HEK293 (cell line): Measurements from ENCODE around the gene TTC13.

ENCODE experiments used
- SP3 ChIP-seq: fragments of 450-650 bp; formaldehyde crosslinking; IDR thresholded peaks from 2 replicates; pipeline ENCODE4 v1.5.1; 2016; ENCODE audit warnings: missing biosample characterization, missing genetic modification characterization
- ZNF274 ChIP-seq, 2 experiments: fragments of 200-500 bp in 1 of 2; fragments of 450-650 bp in 1 of 2; sonication (Bioruptor generic) in 1 of 2; formaldehyde crosslinking in 1 of 2; IDR thresholded peaks; 2 replicates each; pipeline versions ENCODE4 v1.5.1 to v1.6.1; 2014 to 2016; ENCODE audit warnings: borderline replicate concordance in 1 of 2, inconsistent platforms in 1 of 2, low read length in 1 of 2, missing biosample characterization in 1 of 2, missing genetic modification characterization in 1 of 2
- TF ChIP-seq, protein P1 (sequence below): fragments of 450-650 bp; formaldehyde crosslinking; IDR thresholded peaks from 2 replicates; pipeline ENCODE4 v1.5.1; 2016; ENCODE audit warnings: missing biosample characterization, missing genetic modification characterization

DNA sequence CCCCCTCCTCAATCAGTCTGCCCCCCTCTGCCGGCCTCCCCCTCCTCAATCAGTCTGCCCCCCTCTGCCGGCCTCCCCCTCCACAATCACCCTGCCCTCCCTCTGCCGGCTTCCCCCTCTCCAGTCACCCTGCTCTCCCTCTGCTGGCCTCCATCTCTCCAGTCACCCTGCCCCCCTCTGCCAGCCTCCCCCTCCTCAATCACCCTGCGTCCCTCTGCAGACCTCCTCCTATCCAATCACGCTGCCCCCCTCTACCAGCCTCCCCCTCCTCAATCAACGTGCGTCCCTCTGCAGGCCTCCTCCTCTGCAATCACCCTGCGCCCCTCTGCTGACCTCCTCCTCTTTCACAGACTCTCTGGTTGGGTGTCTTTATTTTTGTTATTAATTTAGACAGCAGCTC lies 98.9 kb downstream of the TTC13 start:
- TF ChIP-seq, protein P1, sequence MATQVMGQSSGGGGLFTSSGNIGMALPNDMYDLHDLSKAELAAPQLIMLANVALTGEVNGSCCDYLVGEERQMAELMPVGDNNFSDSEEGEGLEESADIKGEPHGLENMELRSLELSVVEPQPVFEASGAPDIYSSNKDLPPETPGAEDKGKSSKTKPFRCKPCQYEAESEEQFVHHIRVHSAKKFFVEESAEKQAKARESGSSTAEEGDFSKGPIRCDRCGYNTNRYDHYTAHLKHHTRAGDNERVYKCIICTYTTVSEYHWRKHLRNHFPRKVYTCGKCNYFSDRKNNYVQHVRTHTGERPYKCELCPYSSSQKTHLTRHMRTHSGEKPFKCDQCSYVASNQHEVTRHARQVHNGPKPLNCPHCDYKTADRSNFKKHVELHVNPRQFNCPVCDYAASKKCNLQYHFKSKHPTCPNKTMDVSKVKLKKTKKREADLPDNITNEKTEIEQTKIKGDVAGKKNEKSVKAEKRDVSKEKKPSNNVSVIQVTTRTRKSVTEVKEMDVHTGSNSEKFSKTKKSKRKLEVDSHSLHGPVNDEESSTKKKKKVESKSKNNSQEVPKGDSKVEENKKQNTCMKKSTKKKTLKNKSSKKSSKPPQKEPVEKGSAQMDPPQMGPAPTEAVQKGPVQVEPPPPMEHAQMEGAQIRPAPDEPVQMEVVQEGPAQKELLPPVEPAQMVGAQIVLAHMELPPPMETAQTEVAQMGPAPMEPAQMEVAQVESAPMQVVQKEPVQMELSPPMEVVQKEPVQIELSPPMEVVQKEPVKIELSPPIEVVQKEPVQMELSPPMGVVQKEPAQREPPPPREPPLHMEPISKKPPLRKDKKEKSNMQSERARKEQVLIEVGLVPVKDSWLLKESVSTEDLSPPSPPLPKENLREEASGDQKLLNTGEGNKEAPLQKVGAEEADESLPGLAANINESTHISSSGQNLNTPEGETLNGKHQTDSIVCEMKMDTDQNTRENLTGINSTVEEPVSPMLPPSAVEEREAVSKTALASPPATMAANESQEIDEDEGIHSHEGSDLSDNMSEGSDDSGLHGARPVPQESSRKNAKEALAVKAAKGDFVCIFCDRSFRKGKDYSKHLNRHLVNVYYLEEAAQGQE (tag by site-specific recombination) = no peak
- TF ChIP-seq SP3 (tag by site-specific recombination) (no peak), ZNF274 (IDR thresholded peaks at IDR 0.05; ENCODE audit: low read length) (no peak), ZNF274 (tag by site-specific recombination; IDR thresholded peaks at IDR 0.05; ENCODE audit: borderline replicate concordance) (no peak)
